GM19025 (cell line): Measurements from ENCODE around the gene PYGM.

Experiments
- ATAC-seq: cut with Tn5 transposase; IDR thresholded peaks from one replicate; pipeline ENCODE4 v1.9.1; 2021; ENCODE audit warnings: mild to moderate bottlenecking, low read depth, moderate library complexity; ENCODE audit not compliant: unreplicated experiment

Gene PYGM

GRCh38 chr11:64720640-64721358 lies 39.0 kb downstream of the PYGM start:
- no peak for ATAC-seq

DNA sequence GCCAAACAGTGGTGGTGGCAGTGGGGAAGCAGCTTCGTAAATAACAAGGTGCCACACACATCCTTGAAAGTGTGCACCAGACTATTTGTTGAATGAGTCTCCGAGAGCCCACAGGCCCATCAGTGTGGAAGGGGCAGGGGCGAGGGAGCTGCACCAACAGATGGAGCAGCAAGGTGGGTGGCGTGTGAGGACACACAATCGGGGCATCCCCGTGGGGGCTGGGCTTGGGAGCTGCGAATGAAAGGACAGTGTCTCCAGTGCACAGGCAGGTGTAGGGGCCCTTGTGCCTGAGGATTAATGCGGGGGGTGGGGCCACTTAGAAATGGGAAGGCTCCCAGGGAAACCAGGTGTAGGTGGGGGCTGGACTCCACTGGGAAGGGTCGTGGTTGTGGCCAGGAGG lies 39.6 kb downstream of the PYGM start:
- no peak for ATAC-seq

DNA sequence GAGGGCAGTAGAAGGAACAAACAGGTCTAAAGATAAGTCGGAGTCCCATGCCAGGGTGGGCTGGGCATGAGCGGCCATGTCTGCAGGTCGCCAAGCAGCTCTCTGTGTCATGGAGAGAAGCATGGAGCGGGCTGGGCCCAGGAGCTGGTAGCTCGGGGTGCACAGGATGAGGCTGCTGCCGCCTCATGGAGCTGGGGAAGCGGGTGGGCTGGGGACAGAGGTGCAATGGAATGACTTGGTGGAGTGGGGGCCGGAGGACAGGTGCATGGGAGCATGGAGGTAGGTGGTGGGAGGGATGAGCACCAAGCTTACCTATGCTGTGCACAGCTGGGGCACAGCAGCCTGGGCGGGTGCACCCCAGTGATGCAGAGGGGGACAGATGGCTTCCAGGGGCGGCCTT lies 40.4 kb downstream of the PYGM start:
- ATAC-seq, result no peak

- no peak for ATAC-seq
These were observed 41.0 kb downstream of the PYGM start for GRCh38 chr11:64718780-64719124.

DNA sequence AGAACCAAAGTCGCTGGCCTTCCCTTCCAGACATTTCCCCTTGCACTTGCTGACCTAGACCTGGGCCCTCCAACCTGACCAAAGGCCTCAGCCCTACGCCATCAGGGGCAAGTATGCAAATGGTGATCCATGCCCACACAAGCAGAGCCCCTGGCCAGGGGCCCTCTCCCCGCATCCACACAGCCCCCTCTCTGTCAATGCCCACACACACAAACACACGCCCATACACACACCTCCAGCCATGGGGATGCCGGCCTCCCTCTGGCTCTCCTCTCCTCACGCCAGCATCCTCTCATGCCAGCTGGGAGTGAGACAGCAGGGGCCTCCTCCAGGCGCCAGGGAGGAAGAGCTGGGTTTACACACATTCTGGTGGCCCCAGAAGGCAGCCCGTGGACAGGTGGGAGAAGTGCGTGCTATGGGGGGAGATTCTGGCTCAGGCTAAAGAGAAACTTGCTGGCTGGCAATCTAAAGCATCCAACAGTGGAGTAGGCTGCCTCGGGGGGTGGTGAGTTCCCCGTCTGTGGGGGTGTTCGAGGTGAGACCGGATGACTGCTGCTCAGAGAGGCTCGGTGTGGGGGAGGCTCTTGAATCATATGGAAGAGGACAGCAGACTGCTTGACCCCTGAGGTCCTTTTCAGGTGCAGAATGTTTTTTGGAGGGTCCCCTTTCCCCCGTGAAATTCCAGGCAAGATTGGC lies 41.5 kb downstream of the PYGM start:
- no peak for ATAC-seq

DNA sequence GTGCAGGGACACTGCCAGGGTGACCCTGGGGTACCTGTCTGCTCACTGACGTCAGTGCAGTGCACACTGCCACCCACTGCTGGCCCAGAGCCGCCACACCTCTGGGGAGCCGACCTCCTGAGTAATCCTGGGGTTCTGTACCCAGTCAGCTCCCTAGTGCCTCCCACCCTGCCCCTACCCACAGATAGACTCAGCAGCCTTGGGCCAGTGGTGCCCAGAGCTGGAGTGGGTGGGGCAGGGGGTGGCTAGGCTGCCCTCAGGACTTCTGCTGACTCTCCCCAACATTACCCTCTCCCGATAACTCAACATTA lies 42.6 kb downstream of the PYGM start:
- no peak for ATAC-seq

GRCh38 chr11:64716473-64717267 lies 43.1 kb downstream of the PYGM start:
- ATAC-seq, result no peak

DNA sequence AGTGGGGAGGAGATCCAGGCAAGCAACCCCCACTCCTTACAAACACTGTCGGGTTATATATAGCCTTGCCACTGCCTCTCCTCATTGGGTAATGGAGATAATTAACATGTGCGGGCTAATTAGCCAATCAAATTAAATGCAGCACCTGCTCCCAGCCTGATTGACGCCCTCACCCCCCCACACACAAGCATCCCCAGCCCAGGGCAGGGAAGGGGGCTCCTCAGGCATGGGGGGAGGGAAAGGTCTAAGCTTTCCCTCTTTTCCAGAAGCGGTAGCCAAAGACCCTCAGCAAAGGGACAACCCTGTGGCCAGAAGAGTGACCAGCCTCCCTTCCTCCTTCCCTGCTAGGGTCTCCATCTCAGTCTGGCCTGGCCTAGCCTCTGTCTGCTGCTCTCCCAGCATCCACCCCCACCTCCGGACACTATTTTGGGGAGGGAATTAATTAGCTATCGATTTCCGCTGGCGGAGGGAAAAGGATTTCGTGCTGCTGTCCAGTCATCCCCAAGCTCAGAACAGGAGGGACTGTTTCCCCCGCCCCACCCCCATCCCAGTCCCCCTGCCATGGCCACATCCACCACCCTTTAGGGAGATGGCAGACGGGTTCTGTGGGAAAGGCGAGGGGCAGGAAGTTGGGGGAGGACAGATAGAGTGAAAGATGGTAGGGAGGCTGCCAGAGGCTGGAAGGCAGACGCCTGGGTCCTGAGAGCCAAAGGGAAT lies 43.9 kb downstream of the PYGM start:
- no peak for ATAC-seq

DNA sequence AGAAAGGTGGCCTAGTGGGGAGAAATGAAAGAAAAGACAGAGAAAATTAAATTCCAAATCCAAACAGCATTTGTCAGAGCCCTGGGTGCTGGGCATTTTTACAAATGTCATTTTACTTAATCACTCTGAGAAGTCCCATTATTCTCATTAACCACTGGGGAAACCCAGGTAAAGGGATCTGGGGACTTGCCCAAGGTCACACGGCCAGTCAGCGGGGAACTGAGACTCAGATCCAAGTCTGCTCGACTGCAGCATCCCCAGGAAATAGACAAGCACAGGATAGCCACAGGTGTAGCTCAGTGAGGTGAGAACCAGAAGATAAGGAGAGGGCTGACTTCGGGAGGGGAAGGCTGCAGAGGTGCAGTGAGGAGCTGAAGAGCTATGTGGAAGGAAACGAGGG lies 44.7 kb downstream of the PYGM start:
- no peak for ATAC-seq

GRCh38 chr11:64714666-64715065 lies 45.1 kb downstream of the PYGM start:
- no peak for ATAC-seq

DNA sequence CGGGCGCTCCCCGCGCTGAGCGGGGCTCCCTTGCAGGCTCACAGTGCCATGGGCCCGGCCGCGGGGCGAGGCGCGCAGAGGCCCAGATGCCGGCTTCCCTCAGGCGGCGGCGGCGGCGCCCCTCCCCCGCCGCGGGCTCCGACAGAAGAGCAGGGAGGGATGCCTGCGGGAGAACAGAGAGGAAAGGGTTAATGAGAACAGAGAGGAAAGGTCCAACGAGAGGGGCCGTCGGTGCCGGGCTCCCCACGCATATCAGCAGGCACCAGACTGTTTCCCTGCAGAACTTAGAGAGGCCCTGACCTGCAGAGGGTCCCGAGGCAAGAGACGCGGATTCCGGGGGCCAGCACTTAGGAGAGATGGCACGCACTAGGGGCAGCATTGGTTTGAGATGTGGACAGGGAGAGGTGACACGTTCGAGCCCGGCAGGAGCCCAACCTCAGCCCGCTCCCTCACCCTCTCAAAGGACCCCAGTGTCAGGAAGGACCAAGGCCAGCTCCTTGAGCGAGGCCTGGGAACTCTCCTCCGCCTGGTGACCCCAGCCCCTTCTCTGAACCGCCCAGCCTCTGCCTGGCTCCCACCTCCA lies 45.9 kb downstream of the PYGM start:
- ATAC-seq, result no peak

DNA sequence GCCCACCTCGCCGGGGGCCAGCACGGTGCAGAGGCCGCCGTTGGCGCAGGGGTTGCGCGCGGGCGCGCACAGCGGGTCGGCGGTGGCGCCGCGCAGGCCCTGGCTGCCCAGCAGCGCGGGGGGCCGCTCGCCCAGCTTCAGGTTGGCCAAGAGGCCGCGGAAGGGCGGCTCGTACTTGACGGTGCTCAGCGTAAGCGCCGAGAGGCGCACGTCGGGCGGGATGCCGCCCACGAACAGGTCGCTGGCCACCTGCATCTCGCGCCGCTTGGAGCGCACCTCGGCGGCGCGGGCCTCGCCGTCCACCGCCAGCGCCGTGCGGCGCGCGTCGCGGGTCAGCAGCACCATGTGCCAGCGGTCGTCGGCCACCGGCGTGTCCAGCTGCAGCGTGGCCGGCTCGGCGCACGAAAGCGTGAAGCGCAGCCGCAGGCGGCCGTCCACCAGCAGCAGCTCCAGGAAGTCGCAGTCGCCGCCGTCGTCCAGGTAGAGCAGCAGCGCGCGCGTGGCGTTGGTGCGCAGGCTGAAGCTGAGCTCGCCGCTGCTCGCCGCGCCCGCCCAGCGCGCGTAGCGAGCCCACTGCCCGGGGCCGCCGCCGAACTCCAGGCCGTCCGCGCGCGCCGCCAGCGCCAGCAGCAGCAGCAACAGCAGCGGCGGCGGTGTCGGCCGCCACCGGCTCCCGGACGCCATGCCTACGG lies 46.6 kb downstream of the PYGM start:
- no peak for ATAC-seq

DNA sequence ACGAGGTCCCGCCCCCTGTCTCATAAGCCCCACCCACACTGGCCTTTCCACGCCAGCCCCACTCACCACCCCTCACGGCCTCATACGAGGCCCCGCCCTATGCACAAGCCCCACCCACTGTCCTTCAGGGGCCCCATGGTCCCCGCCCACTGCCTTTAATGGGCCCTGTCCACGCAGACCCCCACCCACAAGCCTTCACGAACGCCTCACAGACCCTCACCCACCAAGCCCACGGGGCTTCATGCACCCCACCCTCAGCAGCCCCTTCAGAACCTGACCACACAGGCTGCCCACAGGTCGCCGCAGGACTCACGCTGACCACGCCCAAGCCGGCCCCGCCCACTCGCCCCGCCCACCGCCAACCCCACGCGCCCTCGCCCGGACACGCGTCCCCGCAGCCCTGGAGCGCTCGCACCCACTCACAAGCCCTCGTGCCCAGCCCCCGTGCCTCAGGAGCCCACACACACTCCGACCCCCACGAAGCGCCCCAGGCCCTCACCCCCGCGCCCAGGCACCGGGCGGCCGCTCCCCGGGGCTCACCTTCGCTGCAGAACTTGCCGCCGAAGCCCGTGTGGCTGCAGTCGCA lies 47.3 kb downstream of the PYGM start:
- no peak for ATAC-seq

DNA sequence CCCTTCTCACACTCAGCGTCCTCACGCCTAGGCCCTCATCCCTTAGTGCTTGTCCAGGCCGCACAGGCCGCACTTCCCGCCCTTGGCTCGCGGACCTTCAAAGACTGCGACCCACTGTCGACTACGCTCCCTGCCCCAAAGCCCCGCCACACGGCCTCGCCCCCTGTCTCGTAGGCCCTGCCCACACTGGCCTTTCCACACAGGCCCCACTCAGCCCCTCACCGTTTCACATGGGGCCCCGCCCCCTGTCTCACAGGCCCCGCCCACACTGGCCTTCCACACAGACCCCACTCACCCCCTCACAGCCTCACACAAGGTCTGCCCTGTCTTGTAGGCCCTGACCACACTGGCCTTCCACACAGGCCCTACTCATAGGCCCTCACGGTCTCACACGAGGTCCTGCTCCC lies 47.8 kb downstream of the PYGM start:
- no peak for ATAC-seq

DNA sequence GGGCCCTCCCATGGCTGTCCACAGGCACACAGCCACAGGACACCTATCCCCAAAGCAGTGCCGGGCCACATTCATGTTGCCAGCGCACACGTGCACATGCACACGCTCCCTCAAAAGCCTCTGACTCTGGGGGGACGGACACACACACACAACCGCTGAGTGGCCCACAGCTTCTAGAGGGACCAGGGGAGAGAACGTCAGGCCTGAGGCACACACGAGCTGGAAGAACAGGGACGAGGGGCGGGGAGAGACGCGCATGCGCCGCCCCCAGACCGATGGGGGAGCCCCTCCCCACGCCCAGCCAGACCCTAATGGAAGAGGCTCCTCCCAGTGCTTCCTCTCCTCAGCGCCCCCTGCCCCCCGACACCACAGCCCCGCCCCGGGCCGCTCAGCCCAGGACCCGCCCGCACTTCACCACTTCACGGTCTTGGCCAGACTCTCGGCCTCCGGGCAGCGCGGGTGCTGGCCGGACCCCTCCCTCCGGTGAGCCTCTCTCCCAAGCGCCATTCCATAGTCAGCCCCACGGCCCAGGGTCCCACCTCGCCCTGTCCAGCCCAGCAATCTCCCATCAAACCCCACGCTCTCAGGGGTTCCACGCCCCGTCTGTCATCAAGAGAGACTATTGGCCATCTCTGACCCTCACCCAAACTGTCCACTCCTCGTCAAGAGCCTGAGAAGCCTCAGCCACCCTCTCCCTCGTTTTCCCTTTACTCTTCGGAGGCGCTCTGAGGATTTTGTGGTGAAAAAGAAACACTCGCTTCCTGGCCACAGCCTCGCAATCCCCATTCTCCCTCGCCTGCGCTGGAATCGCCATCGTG lies 48.4 kb downstream of the PYGM start:
- ATAC-seq, result no peak

DNA sequence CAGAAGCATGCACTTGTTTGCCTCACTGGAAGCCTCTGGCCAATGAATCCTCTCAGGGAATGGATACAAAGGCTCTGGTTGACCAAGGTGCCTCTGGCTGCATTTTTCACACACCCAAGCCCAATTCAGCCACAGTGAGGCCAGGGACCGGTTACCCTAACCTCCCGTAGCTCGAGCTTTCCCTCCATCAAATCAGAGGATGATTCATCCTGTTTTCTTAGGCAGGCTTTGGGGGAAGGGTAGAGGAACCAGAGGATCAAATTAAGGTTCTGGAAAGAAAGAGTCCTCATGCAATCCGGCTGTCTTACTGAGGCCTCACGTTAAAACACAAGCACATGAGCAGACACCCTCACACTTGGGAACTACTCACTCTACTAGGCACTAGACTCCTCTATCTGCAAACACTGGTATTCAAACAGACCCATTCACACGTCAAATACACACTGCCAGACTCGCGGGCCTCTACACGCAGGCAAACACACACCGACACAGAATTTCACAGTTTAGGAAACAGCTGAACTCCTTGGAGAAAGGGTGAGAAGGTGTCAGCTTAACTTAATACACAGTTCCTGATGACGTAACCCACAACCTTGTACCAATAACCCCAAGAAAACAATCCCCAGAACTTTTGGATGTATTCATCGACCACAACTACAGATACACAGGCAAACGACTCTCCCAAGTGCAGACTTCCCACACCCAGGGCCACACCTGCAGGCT lies 49.2 kb downstream of the PYGM start:
- ATAC-seq, result no peak

GRCh38 chr11:64705501-64705900 lies 54.3 kb downstream of the PYGM start:
- ATAC-seq, result no peak

- ATAC-seq, result no peak
These were observed 56.7 kb downstream of the PYGM start for GRCh38 chr11:64703048-64703447.
